Ramos (cell line): ENCODE measurements around the gene COL6A2.

ENCODE experiments used
- in situ Hi-C: fragments of 300-500 bp; cut with MboI; formaldehyde crosslinking; loops from one replicate; pipeline ENCODE4 v1.14.3; 2022; ENCODE audit warnings: low sequenced_read_pairs; ENCODE audit not compliant: unreplicated experiment

COL6A2 gene

GRCh38 chr21:46151261-46151988, 53.5 kb downstream of the COL6A2 start:
- in situ Hi-C loops: no loop called here

DNA sequence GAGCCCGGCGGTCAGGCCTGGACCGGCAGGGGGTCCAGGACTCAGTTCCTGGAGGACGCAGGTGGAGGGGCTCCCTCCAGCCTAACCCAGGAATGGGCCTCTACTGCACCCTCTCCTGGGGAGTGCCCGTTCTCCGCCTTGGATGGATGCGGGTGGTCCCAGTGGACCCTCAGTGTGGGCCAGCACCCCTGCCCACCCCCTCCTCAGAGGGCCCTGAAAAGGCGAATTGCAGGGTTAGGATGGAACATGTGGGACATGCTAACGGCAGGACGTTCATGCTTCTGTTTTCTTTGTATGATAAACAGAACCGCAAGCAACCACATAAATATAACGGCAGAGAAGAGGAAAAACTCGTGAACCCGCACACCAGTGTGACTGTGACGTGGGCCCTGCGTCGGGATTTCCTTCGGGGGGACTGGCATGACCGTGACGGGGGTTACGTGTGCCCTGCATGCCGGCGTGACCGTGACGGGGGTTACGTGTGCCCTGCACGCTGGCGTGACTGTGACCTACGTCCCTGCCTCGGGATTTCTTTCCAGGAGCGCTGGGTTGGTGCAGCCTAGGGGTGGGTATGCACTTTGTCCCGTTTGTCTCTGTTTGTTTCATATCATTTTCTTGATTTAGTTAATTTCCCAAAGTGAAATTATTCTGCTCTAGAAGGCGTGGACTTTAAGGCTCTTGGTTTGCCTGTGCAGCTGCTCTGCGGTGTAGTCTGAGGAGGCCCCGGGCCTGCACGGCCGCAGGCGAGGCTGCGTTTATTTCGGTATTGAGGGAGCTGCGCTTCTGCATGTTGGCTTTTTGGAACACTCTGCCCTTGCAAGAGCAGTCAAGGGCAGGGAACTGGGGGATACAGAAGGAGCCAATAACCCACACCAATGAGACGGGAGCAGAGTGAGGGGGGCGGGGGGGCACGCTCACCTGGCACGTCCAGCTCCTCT, 54.3 kb downstream of the COL6A2 start:
- in situ Hi-C loops: no loop called here

DNA sequence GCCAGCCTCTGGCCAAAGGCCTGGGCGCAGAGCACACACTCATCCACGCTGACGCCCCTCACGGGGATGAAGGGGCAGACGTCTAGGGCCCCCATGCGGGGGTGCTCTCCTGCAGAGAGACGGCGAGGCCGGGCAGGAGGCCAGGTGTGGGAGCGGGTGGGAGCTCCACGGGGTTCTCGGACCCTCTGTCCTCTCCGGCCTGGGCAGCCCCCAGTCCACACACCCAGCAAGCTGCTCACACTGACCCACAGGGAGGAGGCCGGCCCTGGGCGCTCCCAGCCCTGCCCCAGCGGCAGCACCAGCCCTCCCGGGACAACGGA, 55.0 kb downstream of the COL6A2 start:
- in situ Hi-C loops: no loop called here

DNA sequence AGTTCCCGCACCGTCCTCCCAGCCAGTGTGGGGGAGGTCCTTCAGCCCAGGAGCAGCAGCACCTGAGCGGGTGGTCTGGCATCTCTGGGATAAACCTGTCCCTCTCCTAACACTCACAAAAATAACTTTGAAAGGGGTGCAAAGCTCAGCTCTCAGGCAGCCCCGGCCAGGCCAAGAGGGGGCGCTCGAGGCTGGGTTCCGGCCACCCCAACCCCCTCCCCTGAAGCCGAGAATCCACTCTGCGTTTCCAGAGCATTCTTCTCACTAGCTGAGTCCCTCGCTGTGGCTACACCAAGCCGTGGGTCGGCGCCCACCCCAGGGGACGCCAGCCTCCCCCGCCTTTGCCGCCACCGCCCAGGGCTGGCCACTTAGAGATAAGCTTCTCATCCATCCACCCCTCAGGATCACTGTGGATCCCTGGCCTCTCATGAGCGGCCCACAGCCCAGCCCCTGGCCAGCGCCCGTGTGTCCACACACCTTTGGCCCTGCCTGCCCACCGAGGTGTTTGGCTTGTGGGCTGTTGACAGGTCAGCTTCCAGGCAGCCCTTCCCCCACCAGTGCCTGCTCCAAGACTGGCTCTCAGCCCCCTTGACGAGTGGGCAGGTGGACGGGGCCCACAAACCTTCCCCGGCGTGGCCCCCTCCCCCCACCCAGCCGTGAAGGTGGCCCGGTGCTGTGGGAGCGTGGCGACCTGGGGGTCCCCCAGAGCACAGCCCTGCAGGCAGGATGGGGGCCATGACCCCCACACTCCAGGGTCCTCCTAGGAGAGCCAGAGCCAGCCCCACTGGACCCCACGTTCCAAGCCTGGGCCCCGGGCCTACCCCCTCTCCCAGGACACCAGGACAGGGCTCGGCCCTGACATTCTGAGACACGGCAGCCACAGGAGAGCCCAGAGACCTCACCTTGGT, 55.6 kb downstream of the COL6A2 start:
- in situ Hi-C loops: no loop called here

GRCh38 chr21:46154155-46154954, 56.4 kb downstream of the COL6A2 start:
- in situ Hi-C loops: no loop called here

DNA sequence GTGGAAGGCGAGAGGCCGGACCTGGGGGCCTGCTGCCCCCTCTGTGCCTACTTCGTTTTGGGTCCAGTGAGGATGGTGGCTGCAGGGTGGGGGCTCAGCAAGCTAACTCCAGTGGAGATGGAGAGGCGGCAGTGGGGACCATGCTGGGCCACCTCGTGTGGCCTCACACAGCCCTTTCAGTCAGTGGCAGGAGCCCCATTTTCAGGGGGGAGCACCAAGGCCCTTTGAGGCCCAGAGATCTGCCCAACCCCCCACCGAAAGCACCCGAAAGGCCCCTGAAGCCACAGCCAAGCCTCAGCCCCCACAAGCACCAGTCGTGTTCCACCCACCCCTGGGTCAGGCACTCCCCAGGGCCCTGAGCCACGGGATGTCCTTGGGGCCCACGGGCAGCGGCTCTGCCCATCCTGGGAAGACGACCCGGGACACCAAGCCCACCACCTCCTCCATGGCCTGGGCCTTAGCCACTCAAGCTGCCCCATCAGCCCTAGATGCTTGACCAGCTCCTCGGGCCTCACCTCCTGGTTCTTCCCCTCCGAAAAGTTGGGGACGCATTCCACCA, 57.1 kb downstream of the COL6A2 start:
- in situ Hi-C loops: no loop called here

- in situ Hi-C loops: no loop called here
These were observed 57.8 kb downstream of the COL6A2 start, which contains the start of gene FTCD for GRCh38 chr21:46155514-46156377. Gene FTCD (minus strand): TSS chr21:46155579. CDS start chr21:46155523, 56 bp downstream.

DNA sequence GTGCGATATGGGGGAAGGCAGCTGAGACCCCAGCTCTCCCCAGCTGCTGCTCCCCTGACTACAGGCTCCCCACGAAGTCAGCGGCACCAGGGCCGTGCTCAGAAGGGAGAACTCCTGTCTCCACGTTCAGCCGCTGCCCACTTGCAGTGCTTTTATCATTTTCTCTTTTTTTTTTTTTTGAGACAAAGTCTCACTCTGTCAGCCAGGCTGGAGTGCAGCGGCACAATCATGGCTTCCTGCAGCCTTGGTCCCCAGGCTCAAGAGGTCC, 58.4 kb downstream of the COL6A2 start:
- in situ Hi-C loops: no loop called here

DNA sequence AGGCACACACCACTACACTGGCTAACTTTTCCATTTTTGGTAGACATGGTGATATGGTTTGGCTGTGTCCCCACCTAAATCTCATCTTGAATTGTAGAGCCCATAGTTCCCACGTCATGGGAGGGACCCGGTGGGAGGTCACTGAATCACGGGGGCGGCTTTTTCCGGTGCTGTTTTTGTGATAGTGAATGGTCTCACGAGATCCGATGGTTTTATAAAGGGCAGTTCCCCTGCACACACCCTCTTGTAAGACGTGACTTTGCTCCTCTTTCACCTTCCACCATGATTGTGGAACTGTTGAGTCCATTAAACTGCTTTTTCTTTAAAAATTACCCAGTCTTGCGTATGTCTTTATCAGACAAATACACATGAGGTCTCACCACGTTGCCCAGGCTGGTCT, 58.8 kb downstream of the COL6A2 start:
- in situ Hi-C loops: no loop called here

GRCh38 chr21:46157396-46157986, 59.6 kb downstream of the COL6A2 start:
- in situ Hi-C loops: no loop called here

- in situ Hi-C loops: no loop called here
These were observed 60.1 kb downstream of the COL6A2 start for GRCh38 chr21:46157987-46158451.

- in situ Hi-C loops: no loop called here
These were observed 60.9 kb downstream of the COL6A2 start for GRCh38 chr21:46158666-46159300.

- in situ Hi-C loops: no loop called here
These were observed 61.5 kb downstream of the COL6A2 start for GRCh38 chr21:46159390-46159789.

GRCh38 chr21:46159841-46160656, 62.1 kb downstream of the COL6A2 start:
- in situ Hi-C loops: no loop called here

DNA sequence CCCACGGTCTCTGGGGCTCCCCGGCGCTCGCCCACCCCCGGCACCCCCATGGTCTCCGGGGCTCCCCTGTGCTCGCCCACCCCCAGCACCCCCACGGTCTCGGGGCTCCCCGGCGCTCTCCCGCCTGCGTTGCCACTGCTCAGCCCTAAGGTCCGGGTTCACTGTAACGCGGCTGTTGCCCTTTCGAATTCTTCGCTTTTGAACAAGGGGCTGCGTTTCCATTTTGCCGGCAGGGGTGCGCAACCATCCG, 62.7 kb downstream of the COL6A2 start:
- in situ Hi-C loops: no loop called here

DNA sequence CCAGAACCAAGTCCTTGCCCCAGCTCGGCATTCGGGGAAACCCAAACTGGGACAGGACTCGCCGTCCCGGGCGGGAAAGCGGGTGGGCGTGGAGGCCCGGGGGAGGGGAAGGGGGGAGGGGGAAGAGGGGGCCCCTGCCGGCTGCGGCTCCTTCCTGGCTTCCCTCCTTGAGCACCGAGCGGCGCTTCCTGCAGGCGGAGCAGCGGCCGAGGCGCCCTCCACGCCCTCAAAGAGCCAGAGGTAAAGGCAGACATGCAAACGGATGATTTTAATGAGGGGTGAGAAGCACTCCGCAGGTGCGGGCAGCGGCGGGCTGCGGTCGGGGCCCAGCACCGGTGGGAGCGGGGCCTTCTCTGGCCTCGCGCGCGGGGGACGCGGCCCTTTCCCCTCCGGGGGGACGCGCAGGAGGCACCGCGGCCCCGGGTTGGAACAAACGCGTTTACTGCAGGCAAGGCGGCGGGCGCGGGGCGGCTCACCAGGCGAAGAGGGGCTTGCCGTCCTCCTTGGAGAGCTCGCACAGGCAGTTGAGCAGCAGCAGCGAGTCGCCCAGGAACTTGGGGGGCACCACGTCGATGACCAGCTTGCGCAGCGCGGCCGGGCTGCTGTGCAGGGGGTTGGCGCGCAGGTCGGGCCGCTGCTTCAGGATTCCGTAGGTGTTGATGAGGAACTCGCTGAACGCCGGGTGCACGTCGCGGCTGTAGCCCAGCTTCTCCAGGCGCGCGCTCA, 63.2 kb downstream of the COL6A2 start:
- in situ Hi-C loops: no loop called here
